ENCODE results near the gene LMCD1. TPM values are rescaled to one million over a fixed set of nuclear protein-coding genes. Genes with fewer than 3 reads are reported as not detected.

Gene LMCD1
- total and polyA plus RNA-seq, 2 of the 4 experiments (the other 2 are of a cell fraction), result 50.0 to 53.8 TPM

GRCh38 chr3:8554696-8555095 is 53.1 kb downstream of the LMCD1 start:
- peak overlapping the region; percentile 84 for H2AFZ ChIP-seq (replicated peaks; ENCODE audit: low read length, poor library complexity)
- CTCF ChIA-PET, result interaction anchor here (0.6 kb wide), 2 partner anchors 11 to 149 kb away, joined by 3 read pairs; no protein-coding TSS in a partner anchor
- intact Hi-C loops (cut with micrococcal nuclease), result loop anchor here (2.0 to 5.0 kb wide), 2 partner anchors 100 to 112 kb away; no protein-coding TSS in a partner anchor

More at GRCh38 chr3:8554696-8555095, 53.1 kb downstream of the LMCD1 start:
- H3K27me3 ChIP-seq (ENCODE audit: control insufficient read depth, insufficient read depth, low read length), result no peaks in the 10 kb centered on the region
- H3K4me1 ChIP-seq (ENCODE audit: control insufficient read depth, insufficient read depth, low read length), result peaks cover 21% of the 10 kb centered on the region
- POLR2A ChIA-PET (ENCODE audit: unreplicated experiment), result no interaction called here
- H3K9me1 ChIP-seq (ENCODE audit: insufficient read depth, low read length), result peaks cover 18% of the 10 kb centered on the region
- no peak for ATAC-seq (ENCODE audit: low read depth)
- peak overlapping the region; percentile 31 for H3K4me2 ChIP-seq (ENCODE audit: low read depth, low read length)
- peak overlapping the region; percentile 8 to 76; a peak in 2 of 4 replicates for H4K8ac ChIP-seq (ENCODE audit: low read depth in 2 of 2, low read length in 2 of 2)
- H2AK9ac ChIP-seq (replicated peaks; ENCODE audit: low read depth, low read length, poor library complexity), result peak overlapping the region; percentile 51
- in situ Hi-C loops (cut with MboI; ENCODE audit: low sequenced_read_pairs), result no loop called here
- no TSS peak for BruUV-seq (replicated peaks)
- peak overlapping the region; percentile 41 for H3K23ac ChIP-seq (ENCODE audit: low read depth, low read length)
- no peak overlapping the region for H3K4me3 ChIP-seq (ENCODE audit: insufficient read depth, low read depth, low read length)
- H4K20me1 ChIP-seq (ENCODE audit: insufficient read depth, low read length), result no peaks in the 10 kb centered on the region
- peak overlapping the region; percentile 80; the same call in 1 of the 2 replicates for H3K14ac ChIP-seq (replicated peaks; ENCODE audit: low read depth, low read length)
- H3K9me3 ChIP-seq (ENCODE audit: control insufficient read depth, insufficient read depth, low read length), result no peaks in the 10 kb centered on the region
- H3K9ac ChIP-seq (ENCODE audit: low read depth, low read length), result no peak overlapping the region
- peak overlapping the region; percentile 96 for H2BK120ac ChIP-seq (ENCODE audit: low read depth, low read length)
- TF ChIP-seq MAZ (IDR thresholded peaks at IDR 0.05; ENCODE audit: borderline replicate concordance, low read depth, low read length) (no peak), ELK1 (IDR thresholded peaks at IDR 0.05; ENCODE audit: borderline replicate concordance, low read depth, low read length) (no peak), CEBPB (IDR thresholded peaks at IDR 0.05; ENCODE audit: low read depth, low read length) (no peak), MXI1 (IDR thresholded peaks at IDR 0.05; ENCODE audit: borderline replicate concordance, low read depth, low read length) (no peak), USF2 (IDR thresholded peaks at IDR 0.05; ENCODE audit: low read depth, low read length) (no peak), BHLHE40 (IDR thresholded peaks at IDR 0.05; ENCODE audit: low read depth, low read length) (no peak), SMC3 (IDR thresholded peaks at IDR 0.05; ENCODE audit: low read depth, low read length) (no peak), RCOR1 (IDR thresholded peaks at IDR 0.05; ENCODE audit: insufficient replicate concordance, low read length) (no peak), RAD21 (IDR thresholded peaks at IDR 0.05; ENCODE audit: low read length) (no peak), MAFK (IDR thresholded peaks at IDR 0.05; ENCODE audit: low read depth, low read length) (no peak), CHD1 (IDR thresholded peaks at IDR 0.05; ENCODE audit: low read depth, low read length) (no peak), FOS (IDR thresholded peaks at IDR 0.05; ENCODE audit: low read depth, low read length) (no peak), POLR2A (IDR thresholded peaks at IDR 0.05; ENCODE audit: low read depth, low read length) (no peak), RFX5 (IDR thresholded peaks at IDR 0.05; ENCODE audit: low read depth, low read length) (no peak), NFE2L2 (IDR thresholded peaks at IDR 0.05; ENCODE audit: low read depth, low read length) (no peak)
- peak overlapping the region; percentile 84 for H3K18ac ChIP-seq (ENCODE audit: low read depth, low read length)
- H3K56ac ChIP-seq (ENCODE audit: extremely low read depth, insufficient read depth, low read length), result peak overlapping the region; percentile 2; the same call in 1 of the 2 replicates
- no peaks in the 10 kb centered on the region for H3K79me1 ChIP-seq (ENCODE audit: low read depth in 1 of 2, low read length in 2 of 2)
- peak overlapping the region; percentile 94 for H3K4ac ChIP-seq (ENCODE audit: low read depth, low read length)
- H3K27ac ChIP-seq (ENCODE audit: insufficient read depth, low read length), result peak overlapping the region; percentile 77; the same call in 1 of the 2 replicates
- peaks cover 19% of the 10 kb centered on the region for H3K36me3 ChIP-seq (ENCODE audit: control insufficient read depth, insufficient read depth, low read length)
- dilution Hi-C loops (cut with HindIII; ENCODE audit: low sequenced_read_pairs, unreplicated experiment), result no loop called here
- peak overlapping the region; percentile 84 for H4K5ac ChIP-seq (ENCODE audit: low read depth, low read length)
- H2AK5ac ChIP-seq (ENCODE audit: low read depth, low read length), result peak overlapping the region; percentile 73; the same call in 1 of the 2 replicates
- H2BK5ac ChIP-seq (ENCODE audit: low read depth, low read length, poor library complexity, severe bottlenecking), result peak overlapping the region; percentile 48
- H2BK15ac ChIP-seq (ENCODE audit: low read depth, low read length), result peak overlapping the region; percentile 2; the same call in 1 of the 3 replicates
- H2BK20ac ChIP-seq (ENCODE audit: low read depth, low read length), result peak overlapping the region; percentile 83
- no CpG with 5 or more reads among the region's 11 CpGs for WGBS, 2 experiments (ENCODE audit: extremely low coverage in 2 of 2, insufficient read length in 1 of 2)
- no peak for DNase-seq
- peak overlapping the region; percentile 62 for H4K91ac ChIP-seq (ENCODE audit: insufficient read depth, low read depth, low read length)

Data from IMR-90 (cell line).